A549 (cell line): ENCODE data around the gene HEXIM2. TPM values are rescaled to one million over a fixed set of nuclear protein-coding genes. Genes with fewer than 3 reads are reported as not detected.
A peak's percentile ranks its signal among the peaks of the same experiment; 100 is the strongest.

ENCODE experiments used
- ATAC-seq, 2 experiments: fragments of 200-7000 bp in 1 of 2; fragments of >200 bp in 1 of 2; cut with Nextera tagmentation in 1 of 2; cut with Tn5 transposase in 1 of 2; 3 replicates each; pipeline versions ENCODE4 v1.8.0 to v1.9.1; 2018 to 2020; ENCODE audit warnings: mild to moderate bottlenecking in 1 of 2, moderate library complexity in 1 of 2
- CTCF ChIA-PET: fragments of 300-600 bp; sonication (Branson Sonifier 250); formaldehyde crosslinking; extraction: SDS; loops from one replicate; lab custom pipeline; 2021; ENCODE audit warnings: antibody characterized with exemption, inconsistent platforms; lab: Yijun Ruan, JAX
- POLR2A ChIA-PET: fragments of 350-600 bp; formaldehyde crosslinking; extraction: SDS; loops from one replicate; lab custom pipeline; 2021; ENCODE audit warnings: antibody characterized with exemption, inconsistent platforms; lab: Yijun Ruan, JAX
- DNase-seq, 2 experiments: peaks; one replicate each; pipeline versions ENCODE4 v3.0.0 to v3.0.0-alpha.2; 2011 to 2016; ENCODE audit warnings: low read depth in 1 of 2, low spot score in 1 of 2
- FAIRE-seq: peaks from 2 replicates; lab custom pipeline; 2011; peaks lifted over from hg19 to GRCh38; lab: Jason Lieb, UNC
- H3K27ac ChIP-seq, 2 experiments: fragments of >200 bp; sonication (Bioruptor Twin); formaldehyde crosslinking; 3 replicates each; pipeline ENCODE4 v1.5.1; 2016 to 2017
- H3K4me1 ChIP-seq: fragments of >200 bp; sonication (Bioruptor Twin); formaldehyde crosslinking; 3 replicates; pipeline ENCODE4 v1.6.1; 2016
- H3K4me2 ChIP-seq: fragments of >200 bp; sonication (Bioruptor Twin); formaldehyde crosslinking; 3 replicates; pipeline ENCODE4 v1.6.1; 2016
- H3K4me3 ChIP-seq: fragments of >200 bp; sonication (Bioruptor Twin); formaldehyde crosslinking; 3 replicates; pipeline ENCODE4 v1.5.1; 2016
- H3K9me3 ChIP-seq: fragments of >200 bp; sonication (Bioruptor Twin); formaldehyde crosslinking; 3 replicates; pipeline ENCODE4 v1.6.1; 2016
- BHLHE40 ChIP-seq: IDR thresholded peaks from 2 replicates; pipeline ENCODE4 v1.6.1; 2012; ENCODE audit warnings: low read depth, low read length, inconsistent platforms
- CBX8 ChIP-seq: fragments of 200-600 bp; sonication (generic); IDR thresholded peaks from 2 replicates; pipeline ENCODE4 v1.6.1; 2016
- EHMT2 ChIP-seq: fragments of 200-600 bp; sonication (generic); IDR thresholded peaks from 2 replicates; pipeline ENCODE4 v1.6.1; 2016; ENCODE audit warnings: antibody characterized with exemption, low read depth, mild to moderate bottlenecking, moderate library complexity
- EP300 ChIP-seq, 2 experiments: fragments of >200 bp; sonication (Bioruptor Twin); formaldehyde crosslinking; IDR thresholded peaks; 2 replicates in 1 of 2; 3 replicates in 1 of 2; pipeline ENCODE4 v1.6.1; 2016 to 2017
- FOSB ChIP-seq: fragments of 250-450 bp; sonication (Bioruptor Pico); IDR thresholded peaks from 2 replicates; pipeline ENCODE4 v1.5.0; 2020; ENCODE audit warnings: mild to moderate bottlenecking, moderate library complexity
- GATA3 ChIP-seq: IDR thresholded peaks from 2 replicates; pipeline ENCODE4 v1.6.1; 2012; ENCODE audit warnings: borderline replicate concordance
- HDAC2 ChIP-seq: fragments of 200-600 bp; sonication (generic); IDR thresholded peaks from 2 replicates; pipeline ENCODE4 v1.6.1; 2016
- HEYL ChIP-seq: fragments of 250-450 bp; sonication (Bioruptor Pico); IDR thresholded peaks from 2 replicates; pipeline ENCODE4 v1.8.0; 2021; ENCODE audit warnings: mild to moderate bottlenecking, moderate library complexity
- HOXB5 ChIP-seq: fragments of 250-450 bp; sonication (Bioruptor Pico); IDR thresholded peaks from 2 replicates; pipeline ENCODE4 v1.5.0; 2020; ENCODE audit warnings: mild to moderate bottlenecking, moderate library complexity
- JUNB ChIP-seq: fragments of >200 bp; sonication (Bioruptor Twin); formaldehyde crosslinking; IDR thresholded peaks from 2 replicates; pipeline ENCODE4 v1.6.1; 2016
- KDM5A ChIP-seq: fragments of 200-600 bp; sonication (generic); IDR thresholded peaks from 2 replicates; pipeline ENCODE4 v1.6.1; 2016; ENCODE audit warnings: antibody characterized with exemption, mild to moderate bottlenecking
- MAZ ChIP-seq: fragments of 150-350 bp; IDR thresholded peaks from 2 replicates; pipeline ENCODE4 v1.6.1; 2014; ENCODE audit warnings: antibody characterized with exemption, low read depth, low read length, borderline replicate concordance
- MYC ChIP-seq: IDR thresholded peaks from 2 replicates; pipeline ENCODE4 v1.6.1; 2012; ENCODE audit warnings: mild to moderate bottlenecking, inconsistent platforms, low read length, improper control_type of control experiment, borderline replicate concordance
- NFE2L2 ChIP-seq: fragments of 150-350 bp; conservative IDR thresholded peaks from 2 replicates; pipeline ENCODE4 v1.6.1; 2014; ENCODE audit warnings: low read length
- NR3C1 ChIP-seq: fragments of >200 bp; sonication (Bioruptor Twin); formaldehyde crosslinking; IDR thresholded peaks from 3 replicates; pipeline ENCODE4 v1.6.1; 2017
- PHF8 ChIP-seq: fragments of 200-600 bp; sonication (generic); IDR thresholded peaks from 2 replicates; pipeline ENCODE4 v1.6.1; 2016; ENCODE audit warnings: low read depth, mild to moderate bottlenecking, antibody characterized with exemption, moderate library complexity, borderline replicate concordance
- POLR2AphosphoS2 ChIP-seq: conservative IDR thresholded peaks from 2 replicates; pipeline ENCODE4 v1.6.1; 2012; ENCODE audit warnings: low read length, improper control_type of control experiment, inconsistent platforms
- ZFP36 ChIP-seq: fragments of 450-650 bp; IDR thresholded peaks from 2 replicates; pipeline ENCODE4 v1.6.1; 2014; ENCODE audit warnings: borderline replicate concordance; ENCODE audit not compliant: partially characterized antibody
- WGBS: methylation state at CpG from one replicate; pipeline ENCODE4 v1.1.6; 2017; ENCODE audit errors: missing lambda C conversion rate; 5-methylcytosine and 5-hydroxymethylcytosine counted together
- polyA plus RNA-seq, 4 experiments: library from polyadenylated mRNA; depleted of rRNA in 3 of 4; stranded (reverse); fragments of >200 nt; fragmentation: RNase III in 1 of 4; extraction: RNeasy Plus Mini Kit Qiagen cat#74134 plus additional on column Dnase treatment in 1 of 4; gene quantifications; 2 replicates in 3 of 4; 3 replicates in 1 of 4; pipeline ENCODE4 v1.2.3, GENCODE V29; 2011 to 2017
- TF ChIP-seq, protein P1 (sequence below): IDR thresholded peaks from 2 replicates; pipeline ENCODE4 v1.6.1; 2012
- TF ChIP-seq, protein P2 (sequence below): fragments of 200-600 bp; sonication (generic); IDR thresholded peaks from 2 replicates; pipeline ENCODE4 v1.6.1; 2016; ENCODE audit warnings: antibody characterized with exemption, mild to moderate bottlenecking, moderate library complexity
- TF ChIP-seq, protein P3 (sequence below): fragments of >200 bp; sonication (Bioruptor Twin); formaldehyde crosslinking; IDR thresholded peaks from 2 replicates; pipeline ENCODE4 v1.6.1; 2016
- TF ChIP-seq, protein P4 (sequence below): fragments of 250-450 bp; sonication (Bioruptor Pico); IDR thresholded peaks from 2 replicates; pipeline ENCODE4 v1.5.0; 2021; ENCODE audit warnings: mild to moderate bottlenecking, moderate library complexity, borderline replicate concordance
- TF ChIP-seq, protein P5 (sequence below): fragments of 450-650 bp; IDR thresholded peaks from 2 replicates; pipeline ENCODE4 v1.6.1; 2014; ENCODE audit warnings: antibody characterized with exemption

HEXIM2 gene
- polyA plus RNA-seq, 2 of the 4 experiments (the other 2 are of a cell fraction) = 15.5 to 23.1 TPM

DNA sequence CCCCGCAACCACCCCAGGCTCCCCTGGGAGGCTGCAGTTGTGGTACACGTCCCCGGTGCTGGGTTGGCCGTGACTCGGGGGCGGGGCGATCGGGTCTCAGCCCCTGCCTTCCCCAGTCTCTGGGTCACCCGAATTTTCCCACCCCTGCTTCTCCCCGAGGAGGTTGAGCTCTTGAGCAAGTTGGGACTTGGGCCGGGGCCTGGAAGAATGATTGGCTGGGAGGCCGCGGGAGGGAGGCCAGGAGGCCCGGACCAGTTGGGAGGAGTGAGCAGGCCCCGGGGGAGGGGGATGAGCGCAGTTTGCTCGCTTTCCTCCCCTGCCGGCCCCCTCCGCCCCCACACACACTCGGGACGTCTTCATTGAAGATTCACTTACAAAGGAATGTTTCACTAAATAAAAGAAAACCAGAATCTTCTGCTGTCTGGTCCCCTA, 17.9 kb upstream of the HEXIM2 start:
- no peak for TF ChIP-seq ZFP36
- no peak for TF ChIP-seq HEYL (CRISPR knock-in tag)
- no peak for TF ChIP-seq JUNB
- TF ChIP-seq, protein P1, sequence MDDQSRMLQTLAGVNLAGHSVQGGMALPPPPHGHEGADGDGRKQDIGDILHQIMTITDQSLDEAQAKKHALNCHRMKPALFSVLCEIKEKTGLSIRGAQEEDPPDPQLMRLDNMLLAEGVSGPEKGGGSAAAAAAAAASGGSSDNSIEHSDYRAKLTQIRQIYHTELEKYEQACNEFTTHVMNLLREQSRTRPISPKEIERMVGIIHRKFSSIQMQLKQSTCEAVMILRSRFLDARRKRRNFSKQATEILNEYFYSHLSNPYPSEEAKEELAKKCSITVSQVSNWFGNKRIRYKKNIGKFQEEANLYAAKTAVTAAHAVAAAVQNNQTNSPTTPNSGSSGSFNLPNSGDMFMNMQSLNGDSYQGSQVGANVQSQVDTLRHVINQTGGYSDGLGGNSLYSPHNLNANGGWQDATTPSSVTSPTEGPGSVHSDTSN = no peak
- no peak for TF ChIP-seq KDM5A
- no peak for TF ChIP-seq MYC
- TF ChIP-seq, protein P2, sequence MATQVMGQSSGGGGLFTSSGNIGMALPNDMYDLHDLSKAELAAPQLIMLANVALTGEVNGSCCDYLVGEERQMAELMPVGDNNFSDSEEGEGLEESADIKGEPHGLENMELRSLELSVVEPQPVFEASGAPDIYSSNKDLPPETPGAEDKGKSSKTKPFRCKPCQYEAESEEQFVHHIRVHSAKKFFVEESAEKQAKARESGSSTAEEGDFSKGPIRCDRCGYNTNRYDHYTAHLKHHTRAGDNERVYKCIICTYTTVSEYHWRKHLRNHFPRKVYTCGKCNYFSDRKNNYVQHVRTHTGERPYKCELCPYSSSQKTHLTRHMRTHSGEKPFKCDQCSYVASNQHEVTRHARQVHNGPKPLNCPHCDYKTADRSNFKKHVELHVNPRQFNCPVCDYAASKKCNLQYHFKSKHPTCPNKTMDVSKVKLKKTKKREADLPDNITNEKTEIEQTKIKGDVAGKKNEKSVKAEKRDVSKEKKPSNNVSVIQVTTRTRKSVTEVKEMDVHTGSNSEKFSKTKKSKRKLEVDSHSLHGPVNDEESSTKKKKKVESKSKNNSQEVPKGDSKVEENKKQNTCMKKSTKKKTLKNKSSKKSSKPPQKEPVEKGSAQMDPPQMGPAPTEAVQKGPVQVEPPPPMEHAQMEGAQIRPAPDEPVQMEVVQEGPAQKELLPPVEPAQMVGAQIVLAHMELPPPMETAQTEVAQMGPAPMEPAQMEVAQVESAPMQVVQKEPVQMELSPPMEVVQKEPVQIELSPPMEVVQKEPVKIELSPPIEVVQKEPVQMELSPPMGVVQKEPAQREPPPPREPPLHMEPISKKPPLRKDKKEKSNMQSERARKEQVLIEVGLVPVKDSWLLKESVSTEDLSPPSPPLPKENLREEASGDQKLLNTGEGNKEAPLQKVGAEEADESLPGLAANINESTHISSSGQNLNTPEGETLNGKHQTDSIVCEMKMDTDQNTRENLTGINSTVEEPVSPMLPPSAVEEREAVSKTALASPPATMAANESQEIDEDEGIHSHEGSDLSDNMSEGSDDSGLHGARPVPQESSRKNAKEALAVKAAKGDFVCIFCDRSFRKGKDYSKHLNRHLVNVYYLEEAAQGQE = no peak
- TF ChIP-seq, protein P3, sequence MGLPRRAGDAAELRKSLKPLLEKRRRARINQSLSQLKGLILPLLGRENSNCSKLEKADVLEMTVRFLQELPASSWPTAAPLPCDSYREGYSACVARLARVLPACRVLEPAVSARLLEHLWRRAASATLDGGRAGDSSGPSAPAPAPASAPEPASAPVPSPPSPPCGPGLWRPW = no peak
- TF ChIP-seq NFE2L2 = no peak
- TF ChIP-seq POLR2AphosphoS2 = no peak
- TF ChIP-seq CBX8 = no peak
- no peak for TF ChIP-seq FOSB (CRISPR knock-in tag)
- 78% methylated on average over 21 of the region's 21 CpGs for WGBS
- Histone ChIP-seq H3K4me3 (no peak overlapping the region), H3K9me3 (no peaks in the 10 kb centered on the region), H3K27ac (peak overlapping the region in 1 of 2 experiments; percentile 29; a peak in 2 of 6 replicates), H3K4me1 (peaks cover 13% of the 10 kb centered on the region), H3K4me2 (no peak overlapping the region)
- ChIA-PET POLR2A (no interaction called here), CTCF (interaction anchor here (1.0 to 43.5 kb wide), 4 partner anchors 8 to 69 kb away, joined by 3 to 2147 read pairs (median 33); partner anchors contain the start of genes ACBD4, FMNL1 and PLCD3)
- ATAC-seq (no peak), DNase-seq (no peak), FAIRE-seq (no peak)

DNA sequence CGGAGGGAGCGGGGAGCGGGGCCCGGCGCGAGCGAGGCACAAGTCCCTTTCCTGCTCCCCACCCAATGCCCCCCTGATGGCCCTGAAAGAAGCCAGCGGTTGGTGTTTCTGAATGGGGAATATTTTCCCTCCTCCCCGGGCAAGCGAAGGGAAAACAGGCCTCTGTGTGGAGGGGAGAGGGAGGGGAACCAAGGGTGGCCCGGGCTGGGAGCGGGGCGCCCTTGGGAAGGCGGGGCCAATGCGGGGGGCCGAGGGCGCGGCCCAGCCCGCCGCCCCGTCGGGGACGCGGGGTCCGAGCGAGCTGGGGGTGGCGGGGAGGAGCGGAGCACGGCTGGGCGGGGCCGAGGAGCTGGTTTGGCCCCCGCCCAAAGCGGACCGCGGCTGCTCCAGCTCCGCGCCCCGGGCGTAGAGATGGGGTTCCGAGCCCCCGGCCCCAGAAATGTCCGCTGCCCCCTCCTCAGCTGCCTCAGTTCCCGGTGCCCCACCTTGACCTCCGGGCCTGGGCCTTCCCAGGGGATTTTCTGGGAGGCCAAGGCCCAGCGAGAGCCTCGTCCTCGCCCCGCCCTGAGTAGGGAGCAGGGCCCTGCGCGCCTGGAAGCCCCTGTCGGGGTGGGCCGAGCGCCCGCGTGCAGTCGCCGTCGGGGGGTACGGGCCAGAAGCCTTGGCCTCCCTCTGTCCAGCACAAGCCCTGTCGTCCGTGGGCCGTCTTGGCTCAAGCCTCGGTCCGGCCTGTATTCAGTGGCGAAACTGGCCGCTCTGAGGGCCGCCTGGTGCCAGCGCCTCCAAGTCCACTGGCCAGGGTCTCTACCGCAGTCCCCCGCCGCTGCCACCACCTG, 17.3 kb upstream of the HEXIM2 start:
- CTCF ChIA-PET = interaction anchor here (1.0 to 43.5 kb wide), 4 partner anchors 8 to 68 kb away, joined by 3 to 2147 read pairs (median 33); partner anchors contain the start of genes ACBD4, FMNL1 and PLCD3
- TF ChIP-seq POLR2AphosphoS2 (no peak), NR3C1 (no peak), GATA3 (no peak), EP300 (IDR thresholded peaks at IDR 0.05) (no peak), HDAC2 (no peak), MAZ (no peak), HOXB5 (CRISPR knock-in tag) (no peak), PHF8 (no peak), BHLHE40 (no peak), EHMT2 (no peak)
- TF ChIP-seq, protein P1 = no peak
- TF ChIP-seq, protein P4, sequence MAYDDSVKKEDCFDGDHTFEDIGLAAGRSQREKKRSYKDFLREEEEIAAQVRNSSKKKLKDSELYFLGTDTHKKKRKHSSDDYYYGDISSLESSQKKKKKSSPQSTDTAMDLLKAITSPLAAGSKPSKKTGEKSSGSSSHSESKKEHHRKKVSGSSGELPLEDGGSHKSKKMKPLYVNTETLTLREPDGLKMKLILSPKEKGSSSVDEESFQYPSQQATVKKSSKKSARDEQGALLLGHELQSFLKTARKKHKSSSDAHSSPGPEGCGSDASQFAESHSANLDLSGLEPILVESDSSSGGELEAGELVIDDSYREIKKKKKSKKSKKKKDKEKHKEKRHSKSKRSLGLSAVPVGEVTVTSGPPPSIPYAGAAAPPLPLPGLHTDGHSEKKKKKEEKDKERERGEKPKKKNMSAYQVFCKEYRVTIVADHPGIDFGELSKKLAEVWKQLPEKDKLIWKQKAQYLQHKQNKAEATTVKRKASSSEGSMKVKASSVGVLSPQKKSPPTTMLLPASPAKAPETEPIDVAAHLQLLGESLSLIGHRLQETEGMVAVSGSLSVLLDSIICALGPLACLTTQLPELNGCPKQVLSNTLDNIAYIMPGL (CRISPR knock-in tag) = no peak
- TF ChIP-seq, protein P5, sequence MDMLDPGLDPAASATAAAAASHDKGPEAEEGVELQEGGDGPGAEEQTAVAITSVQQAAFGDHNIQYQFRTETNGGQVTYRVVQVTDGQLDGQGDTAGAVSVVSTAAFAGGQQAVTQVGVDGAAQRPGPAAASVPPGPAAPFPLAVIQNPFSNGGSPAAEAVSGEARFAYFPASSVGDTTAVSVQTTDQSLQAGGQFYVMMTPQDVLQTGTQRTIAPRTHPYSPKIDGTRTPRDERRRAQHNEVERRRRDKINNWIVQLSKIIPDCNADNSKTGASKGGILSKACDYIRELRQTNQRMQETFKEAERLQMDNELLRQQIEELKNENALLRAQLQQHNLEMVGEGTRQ = no peak
- TF ChIP-seq, all 56 proteins: peak for 0
- Histone ChIP-seq H3K4me1 (peaks cover 13% of the 10 kb centered on the region), H3K4me2 (no peak overlapping the region), H3K9me3 (no peaks in the 10 kb centered on the region), H3K4me3 (no peak overlapping the region), H3K27ac (peak overlapping the region in 1 of 2 experiments; percentile 29; a peak in 2 of 6 replicates)
- ATAC-seq (no peak), DNase-seq (no peak), FAIRE-seq (no peak)
- POLR2A ChIA-PET = interaction anchor here (0.6 kb wide), 1 partner anchor 643 kb away, joined by 3 read pairs; no protein-coding TSS in a partner anchor
- WGBS = 91% methylated on average over 42 of the region's 71 CpGs
